Mesendoderm (in vitro differentiated cells): ENCODE data around the gene ATP5MC2. TPM values are rescaled to one million over a fixed set of nuclear protein-coding genes. Genes with fewer than 3 reads are reported as not detected.
A peak's percentile ranks its signal among the peaks of the same experiment; 100 is the strongest.
"Not testable (repeated sequence)": the region's sequence is repeated elsewhere in the genome, so short reads cannot be mapped to it uniquely, and the experiment has no call there.

Experiments
- DNase-seq: peaks from one replicate; pipeline ENCODE4 v3.0.0; 2013
- H2AK5ac ChIP-seq: 2 replicates; pipeline ENCODE4 v1.6.1; 2013; ENCODE audit warnings: low read length, inconsistent platforms
- H2BK120ac ChIP-seq: 2 replicates; pipeline ENCODE4 v1.6.1; 2013; ENCODE audit warnings: low read depth, mild to moderate bottlenecking, low read length, moderate library complexity, mixed read lengths
- H2BK15ac ChIP-seq: replicated peaks from 2 replicates; pipeline ENCODE4 v1.6.1; 2013; ENCODE audit warnings: low read depth, mild to moderate bottlenecking, moderate library complexity
- H2BK5ac ChIP-seq: 2 replicates; pipeline ENCODE4 v1.6.1; 2013; ENCODE audit warnings: low read length, inconsistent platforms
- H3K18ac ChIP-seq: 2 replicates; pipeline ENCODE4 v1.6.1; 2013; ENCODE audit warnings: mild to moderate bottlenecking, low read length, mixed read lengths
- H3K23ac ChIP-seq: one replicate; pipeline ENCODE4 v1.6.1; 2013; ENCODE audit warnings: low read length
- H3K27ac ChIP-seq: 2 replicates; pipeline ENCODE4 v1.5.1; 2013; ENCODE audit warnings: low read depth, mild to moderate bottlenecking, inconsistent platforms, low read length, moderate library complexity
- H3K27me3 ChIP-seq: 2 replicates; pipeline ENCODE4 v1.6.1; 2013; ENCODE audit warnings: low read length, control low read depth, mild to moderate bottlenecking, inconsistent platforms; ENCODE audit not compliant: insufficient read depth, poor library complexity
- H3K36me3 ChIP-seq: 2 replicates; pipeline ENCODE4 v1.6.1; 2013; ENCODE audit warnings: low read length, inconsistent platforms; ENCODE audit not compliant: control insufficient read depth, insufficient read depth
- H3K4ac ChIP-seq: one replicate; pipeline ENCODE4 v1.6.1; 2013; ENCODE audit warnings: low read depth, mild to moderate bottlenecking, low read length, moderate library complexity
- H3K4me1 ChIP-seq: 2 replicates; pipeline ENCODE4 v1.6.1; 2013; ENCODE audit warnings: low read depth, low read length, inconsistent platforms; ENCODE audit not compliant: control insufficient read depth
- H3K4me2 ChIP-seq: 2 replicates; pipeline ENCODE4 v1.6.1; 2013; ENCODE audit warnings: low read length
- H3K4me3 ChIP-seq: 2 replicates; pipeline ENCODE4 v1.5.1; 2013; ENCODE audit warnings: mild to moderate bottlenecking, low read length
- H3K56ac ChIP-seq: one replicate; pipeline ENCODE4 v1.6.1; 2013; ENCODE audit warnings: low read length
- H3K79me1 ChIP-seq: 2 replicates; pipeline ENCODE4 v1.6.1; 2013; ENCODE audit warnings: low read length, inconsistent platforms
- H3K79me2 ChIP-seq: 2 replicates; pipeline ENCODE4 v1.6.1; 2013; ENCODE audit warnings: mild to moderate bottlenecking, low read length; ENCODE audit not compliant: control insufficient read depth, insufficient read depth
- H3K9ac ChIP-seq: 2 replicates; pipeline ENCODE4 v1.6.1; 2013; ENCODE audit warnings: low read length, inconsistent platforms
- H4K5ac ChIP-seq: one replicate; pipeline ENCODE4 v1.6.1; 2013; ENCODE audit warnings: low read length
- H4K8ac ChIP-seq: one replicate; pipeline ENCODE4 v1.6.1; 2013; ENCODE audit warnings: low read depth, mild to moderate bottlenecking, control low read depth, low read length, moderate library complexity
- WGBS: extraction: QIAGEN DNeasy Blood & Tissue Kit; methylation state at CpG from one replicate; pipeline ENCODE4 v1.1.7; 2013; ENCODE audit warnings: low lambda C conversion rate, missing lambda C conversion rate; ENCODE audit not compliant: insufficient coverage; ENCODE audit errors: extremely low coverage; 5-methylcytosine and 5-hydroxymethylcytosine counted together
- polyA plus RNA-seq, 2 experiments: library from polyadenylated mRNA; stranded (reverse); fragments of 200-250 nt; gene quantifications; one replicate each; pipeline ENCODE4 v1.2.3, GENCODE V29; 2013

The ATP5MC2 gene
- polyA plus RNA-seq (2013, experiment 1 of 2) = 458 TPM
- polyA plus RNA-seq (2013, experiment 2 of 2) = 455 TPM

- Histone ChIP-seq H3K4me3 (peak within 1 kb of the TSS; percentile 95), H3K79me1 (peaks cover 12% of the 10 kb centered on the region), H3K18ac (peak within 1 kb of the TSS; percentile 99), H3K56ac (peak within 1 kb of the TSS; percentile 100), H2BK5ac (peak within 1 kb of the TSS; percentile 99), H2BK120ac (peak within 1 kb of the TSS; percentile 15), H3K4me2 (peak within 1 kb of the TSS; percentile 98), H4K5ac (peak within 1 kb of the TSS; percentile 64), H3K79me2 (peaks cover 9% of the 10 kb centered on the region), H3K23ac (peak within 1 kb of the TSS; percentile 24), H4K8ac (peak within 1 kb of the TSS; percentile 98), H2BK15ac (no peak within 1 kb of the TSS), H3K27me3 (no peaks in the 10 kb centered on the region), H3K4ac (peak within 1 kb of the TSS; percentile 92), H3K4me1 (peaks cover 7% of the 10 kb centered on the region), H3K36me3 (no peaks in the 10 kb centered on the region), H2AK5ac (peak within 1 kb of the TSS; percentile 93), H3K27ac (peak within 1 kb of the TSS; percentile 87), H3K9ac (peak within 1 kb of the TSS; percentile 99)
- WGBS = no CpG with 5 or more reads among the region's 61 CpGs
- peak; percentile 99 for DNase-seq
Measured at GRCh38 chr12:53675701-53676607, at the start of gene ATP5MC2. Gene ATP5MC2 (minus strand): TSS chr12:53676083. CDS start chr12:53672614, 3,469 bp downstream.

- Histone ChIP-seq H2BK5ac (no peak overlapping the region), H3K18ac (no peak overlapping the region), H3K4me3 (no peak overlapping the region), H2BK120ac (no peak overlapping the region), H3K23ac (no peak overlapping the region), H3K79me1 (no peaks in the 10 kb centered on the region), H2AK5ac (no peak overlapping the region), H3K27ac (no peak overlapping the region), H3K9ac (no peak overlapping the region), H3K36me3 (no peaks in the 10 kb centered on the region), H3K4me2 (no peak overlapping the region), H2BK15ac (no peak overlapping the region), H3K27me3 (no peaks in the 10 kb centered on the region), H3K79me2 (no peaks in the 10 kb centered on the region), H4K8ac (no peak overlapping the region), H3K4me1 (peaks cover 2% of the 10 kb centered on the region), H4K5ac (no peak overlapping the region), H3K56ac (no peak overlapping the region), H3K4ac (no peak overlapping the region)
- WGBS = no CpG with 5 or more reads among the region's 3 CpGs
- no peak for DNase-seq
Measured at GRCh38 chr12:53722450-53723041, 46.7 kb upstream of the ATP5MC2 start.

GRCh38 chr12:53720946-53721345, 45.1 kb upstream of the ATP5MC2 start:
- H3K23ac ChIP-seq = no peak overlapping the region
- H3K9ac ChIP-seq = no peak overlapping the region
- no peak overlapping the region for H3K4ac ChIP-seq
- H3K56ac ChIP-seq = no peak overlapping the region
- H3K36me3 ChIP-seq = no peaks in the 10 kb centered on the region
- no CpG with 5 or more reads among the region's 1 CpG for WGBS
- H4K5ac ChIP-seq = no peak overlapping the region
- no peak for DNase-seq
- no peaks in the 10 kb centered on the region for H3K79me2 ChIP-seq
- no peak overlapping the region for H2AK5ac ChIP-seq
- H3K27ac ChIP-seq = no peak overlapping the region
- H2BK5ac ChIP-seq = no peak overlapping the region
- no peak overlapping the region for H4K8ac ChIP-seq
- no peaks in the 10 kb centered on the region for H3K27me3 ChIP-seq
- H2BK120ac ChIP-seq = no peak overlapping the region
- no peak overlapping the region for H3K18ac ChIP-seq
- H3K79me1 ChIP-seq = no peaks in the 10 kb centered on the region
- no peak overlapping the region for H2BK15ac ChIP-seq
- no peak overlapping the region for H3K4me2 ChIP-seq
- no peak overlapping the region for H3K4me3 ChIP-seq
- no peaks in the 10 kb centered on the region for H3K4me1 ChIP-seq

GRCh38 chr12:53719649-53720048, 43.8 kb upstream of the ATP5MC2 start:
- Histone ChIP-seq H3K4me1 (no peaks in the 10 kb centered on the region), H3K9ac (no peak overlapping the region), H3K23ac (no peak overlapping the region), H3K79me2 (no peaks in the 10 kb centered on the region), H3K4me2 (no peak overlapping the region), H3K4ac (no peak overlapping the region), H3K18ac (no peak overlapping the region), H3K27ac (no peak overlapping the region), H3K79me1 (no peaks in the 10 kb centered on the region), H2AK5ac (no peak overlapping the region), H2BK5ac (no peak overlapping the region), H2BK120ac (no peak overlapping the region), H2BK15ac (no peak overlapping the region), H4K8ac (no peak overlapping the region), H3K4me3 (no peak overlapping the region), H3K56ac (no peak overlapping the region), H3K36me3 (no peaks in the 10 kb centered on the region), H3K27me3 (no peaks in the 10 kb centered on the region), H4K5ac (no peak overlapping the region)
- WGBS = no CpG with 5 or more reads among the region's 2 CpGs
- peak; percentile 68 for DNase-seq

GRCh38 chr12:53718567-53718966, 42.7 kb upstream of the ATP5MC2 start:
- not testable (repeated sequence) for H2BK15ac ChIP-seq, H3K4ac ChIP-seq, H4K5ac ChIP-seq, H3K79me2 ChIP-seq, H3K79me1 ChIP-seq, H3K9ac ChIP-seq, DNase-seq, H2AK5ac ChIP-seq, H2BK5ac ChIP-seq, H3K4me2 ChIP-seq, H3K56ac ChIP-seq, H3K4me1 ChIP-seq, H3K18ac ChIP-seq, H3K23ac ChIP-seq, H3K27me3 ChIP-seq, H4K8ac ChIP-seq, H3K27ac ChIP-seq, H3K4me3 ChIP-seq, H3K36me3 ChIP-seq, H2BK120ac ChIP-seq
- WGBS = no CpG with 5 or more reads among the region's 6 CpGs
